NCI-H2107 treated with DMSO at 0.1 percent for 48 hours (cell line): ENCODE data around the gene PTK7.

Source experiments
- DNase-seq: peaks from one replicate; lab custom pipeline; 2025; ENCODE audit not compliant: unreplicated experiment; lab: John Stamatoyannopoulos, UW

Gene PTK7

DNA sequence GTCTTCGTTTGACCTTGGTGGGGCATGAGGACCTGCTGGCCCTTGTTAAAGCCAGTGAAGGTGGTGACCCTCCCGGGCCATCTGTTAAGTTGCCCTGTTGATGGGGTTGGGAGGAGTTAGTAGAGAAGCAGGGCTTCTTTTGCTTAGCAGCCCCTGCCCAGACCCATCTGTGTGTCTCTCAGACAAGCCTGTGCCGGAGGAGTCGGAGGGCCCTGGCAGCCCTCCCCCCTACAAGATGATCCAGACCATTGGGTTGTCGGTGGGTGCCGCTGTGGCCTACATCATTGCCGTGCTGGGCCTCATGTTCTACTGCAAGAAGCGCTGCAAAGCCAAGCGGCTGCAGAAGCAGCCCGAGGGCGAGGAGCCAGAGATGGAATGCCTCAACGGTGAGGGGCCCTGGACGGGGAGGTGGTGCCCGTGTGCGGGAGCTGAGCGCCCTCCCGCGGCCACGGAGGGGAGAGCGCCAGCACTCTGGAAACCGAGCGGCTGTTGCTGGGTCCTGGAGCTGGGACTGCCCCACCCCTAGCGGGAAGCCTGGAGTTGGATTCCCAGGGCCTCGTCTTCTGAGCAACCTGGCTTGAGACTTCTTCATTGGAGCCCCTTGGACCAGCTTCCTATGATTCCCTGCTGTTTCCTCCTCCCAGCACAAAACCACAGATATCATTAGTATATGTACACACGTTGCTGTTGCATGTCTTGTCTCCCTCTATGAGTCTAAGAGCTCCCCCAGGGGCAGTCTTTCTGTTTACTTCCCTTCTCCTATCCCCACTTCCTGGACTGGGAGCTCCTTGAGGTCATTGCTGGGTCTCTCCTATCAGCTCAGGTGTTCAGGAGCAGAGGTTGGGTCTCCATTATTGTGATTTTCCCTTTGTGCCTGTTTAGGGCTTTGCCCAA is 67.4 kb downstream of the PTK7 start:
- peak; percentile 31 for DNase-seq

DNA sequence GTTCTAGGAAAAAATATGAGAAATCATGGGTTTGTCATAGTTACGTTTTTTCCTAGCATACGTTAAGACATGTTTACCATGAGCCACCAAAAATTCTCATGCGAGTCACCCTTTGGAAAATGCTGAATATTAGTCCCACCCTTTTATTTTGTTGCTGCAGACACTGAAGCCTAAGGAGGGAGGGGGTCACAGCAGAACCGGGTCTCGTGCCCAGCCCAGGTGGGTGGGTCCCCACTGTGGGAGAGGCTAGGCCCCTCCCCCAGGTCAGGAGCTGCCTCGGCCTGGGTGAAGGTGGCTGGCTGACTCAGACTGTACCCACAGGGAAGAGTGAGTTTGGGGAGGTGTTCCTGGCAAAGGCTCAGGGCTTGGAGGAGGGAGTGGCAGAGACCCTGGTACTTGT is 68.8 kb downstream of the PTK7 start:
- DNase-seq, result no peak

DNA sequence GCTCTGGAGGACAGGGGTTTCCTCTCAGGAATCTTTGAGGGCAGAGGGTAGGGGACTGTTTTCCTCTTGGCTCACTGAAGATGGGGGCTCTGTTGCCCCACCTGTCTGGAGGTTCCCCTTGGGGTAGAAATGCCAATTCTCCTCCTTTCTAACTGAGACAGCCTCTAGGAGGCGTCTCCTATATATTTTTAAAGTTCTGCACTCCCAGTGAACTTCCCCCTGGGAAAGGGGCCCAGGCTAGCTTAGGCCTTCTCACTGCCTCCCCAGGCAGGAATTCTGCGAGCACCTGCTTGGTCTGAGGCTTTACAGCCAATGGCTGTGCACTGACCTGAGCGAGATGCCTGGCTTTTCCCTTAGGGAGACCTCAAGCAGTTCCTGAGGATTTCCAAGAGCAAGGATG is 70.1 kb downstream of the PTK7 start:
- no peak for DNase-seq

DNA sequence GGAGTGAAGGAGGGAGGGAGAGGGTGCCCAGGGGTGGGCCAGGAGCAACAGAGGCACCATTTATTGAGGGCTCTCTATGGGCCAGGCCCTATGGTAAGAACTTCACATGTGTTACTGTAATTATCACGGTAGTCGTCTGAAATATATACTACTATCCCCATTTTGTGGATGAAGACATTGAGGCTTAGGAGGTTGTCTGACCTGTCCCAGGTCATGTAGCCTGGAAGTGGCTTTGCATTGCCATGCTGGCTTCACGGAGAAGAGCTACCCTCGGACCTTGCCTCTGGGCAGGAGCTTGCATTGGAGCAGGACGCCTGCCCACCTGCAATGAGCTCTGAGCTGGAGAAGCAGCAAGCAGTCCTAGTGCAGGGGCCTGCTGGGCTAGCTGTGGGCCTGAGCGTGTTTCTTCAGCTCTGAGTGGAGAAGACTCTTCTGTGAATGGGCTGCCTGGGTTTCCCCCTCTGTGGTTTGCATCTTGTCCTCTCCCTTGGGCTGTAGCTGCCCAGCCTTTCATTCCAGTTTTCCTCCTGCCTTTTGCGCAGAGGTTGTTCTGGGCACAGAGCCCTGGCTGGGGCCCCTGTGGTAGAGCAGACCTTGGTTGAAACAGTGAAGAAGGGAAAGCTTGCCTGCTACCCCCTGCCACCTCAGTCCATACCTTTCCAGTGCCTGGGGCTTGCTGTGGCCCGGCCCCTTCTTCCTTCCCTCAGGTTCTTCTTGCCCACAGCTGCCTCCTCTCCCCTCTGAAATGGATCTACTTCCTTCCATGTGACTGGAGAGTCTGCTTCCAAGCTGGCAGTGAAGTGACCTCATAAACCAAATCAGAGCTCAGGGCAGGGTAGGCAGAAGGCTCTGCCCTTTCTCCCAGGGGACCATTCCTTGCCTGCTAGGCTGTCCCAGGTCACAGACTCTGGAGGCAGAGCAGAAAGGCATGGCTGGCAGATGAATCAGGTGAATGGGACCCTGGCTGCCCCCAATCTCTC is 70.9 kb downstream of the PTK7 start:
- no peak for DNase-seq

DNA sequence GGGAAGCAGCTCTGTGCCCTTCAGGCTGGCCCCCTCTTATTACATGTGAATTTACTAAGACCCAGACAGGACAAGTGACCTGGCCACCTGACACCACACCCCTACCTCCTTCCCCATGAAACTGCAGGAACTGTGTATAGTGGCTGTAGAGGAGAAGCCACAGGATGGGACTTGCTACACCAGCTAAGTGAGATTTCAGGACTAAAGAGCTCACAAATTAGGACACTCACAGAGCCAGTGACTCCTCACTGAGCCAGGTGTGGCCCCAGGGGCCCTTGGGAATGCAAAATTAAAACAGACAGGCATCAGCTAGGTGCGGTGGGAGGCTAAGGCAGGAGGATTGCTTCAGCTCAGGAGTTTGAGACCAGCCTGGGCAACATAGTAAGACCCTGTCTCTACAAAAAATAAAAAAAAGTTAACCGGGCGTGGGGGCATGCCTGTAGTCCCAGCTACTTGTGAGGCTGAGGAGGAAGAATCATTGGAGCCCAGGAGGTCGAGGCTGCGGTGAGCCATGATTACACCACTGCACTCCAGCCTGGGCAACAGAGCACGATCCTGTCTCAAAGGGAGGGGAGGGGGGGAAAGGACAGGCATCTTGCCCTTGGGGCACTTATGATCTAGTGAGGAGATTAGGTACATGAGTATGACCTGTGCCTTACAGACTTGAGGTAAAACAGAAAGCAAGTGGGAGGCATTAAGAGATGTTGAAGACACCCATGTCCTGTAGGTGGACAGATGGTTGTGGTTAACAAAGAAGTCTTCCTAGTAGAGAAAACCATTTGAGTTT is 71.8 kb downstream of the PTK7 start:
- DNase-seq, result no peak

DNA sequence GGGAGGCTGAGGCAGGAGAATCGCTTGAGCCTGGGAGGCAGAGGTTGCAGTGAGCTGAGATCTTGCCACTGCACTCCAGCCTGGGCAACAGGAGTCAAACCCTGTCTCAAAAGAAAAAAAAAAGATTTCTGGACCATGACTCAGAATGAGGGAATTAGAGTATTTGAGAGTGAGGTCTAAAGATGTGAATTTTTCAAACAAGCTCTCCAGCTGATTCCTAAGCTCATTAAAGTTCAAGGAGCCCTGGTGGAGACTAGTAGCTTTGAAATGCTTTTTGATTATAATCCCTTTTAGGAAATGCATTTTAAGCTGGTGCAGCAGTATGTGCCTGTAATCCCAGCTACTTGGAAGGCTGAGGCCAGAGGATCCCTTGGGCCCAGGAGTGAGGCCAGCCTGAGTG is 73.2 kb downstream of the PTK7 start:
- DNase-seq, result no peak

DNA sequence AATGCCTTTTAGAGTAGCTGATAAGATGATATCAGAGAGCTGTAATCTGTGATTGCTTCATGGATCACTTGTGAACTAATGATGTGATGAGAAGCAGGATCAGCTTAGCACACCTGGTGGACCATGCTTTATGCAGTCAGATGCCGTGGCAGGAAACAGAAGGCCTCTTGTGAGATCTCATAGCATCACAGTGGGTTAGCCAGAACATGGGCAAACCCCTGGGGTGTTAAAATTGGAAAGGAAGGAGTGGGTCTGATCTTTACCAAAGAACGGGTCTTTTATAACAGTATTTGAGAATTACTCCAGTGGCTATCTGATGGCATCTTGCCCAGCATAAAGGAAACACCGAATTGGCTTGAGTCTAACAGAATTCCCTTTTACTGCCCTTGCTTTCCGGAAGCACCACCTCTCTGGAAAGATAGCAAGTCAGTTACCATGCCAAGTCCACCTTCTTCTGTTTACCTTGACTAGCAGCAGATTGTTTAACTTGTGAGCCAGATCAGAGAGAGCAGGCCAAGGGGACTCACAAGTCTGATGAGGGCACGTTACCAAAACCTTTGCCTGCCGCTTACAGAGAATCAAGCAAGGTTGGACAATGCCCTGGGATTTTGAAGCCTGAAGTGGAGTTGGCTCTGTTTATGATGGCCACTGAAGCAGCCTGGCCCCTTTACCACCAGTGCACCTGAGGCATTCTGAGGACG is 74.1 kb downstream of the PTK7 start:
- DNase-seq, result no peak

DNA sequence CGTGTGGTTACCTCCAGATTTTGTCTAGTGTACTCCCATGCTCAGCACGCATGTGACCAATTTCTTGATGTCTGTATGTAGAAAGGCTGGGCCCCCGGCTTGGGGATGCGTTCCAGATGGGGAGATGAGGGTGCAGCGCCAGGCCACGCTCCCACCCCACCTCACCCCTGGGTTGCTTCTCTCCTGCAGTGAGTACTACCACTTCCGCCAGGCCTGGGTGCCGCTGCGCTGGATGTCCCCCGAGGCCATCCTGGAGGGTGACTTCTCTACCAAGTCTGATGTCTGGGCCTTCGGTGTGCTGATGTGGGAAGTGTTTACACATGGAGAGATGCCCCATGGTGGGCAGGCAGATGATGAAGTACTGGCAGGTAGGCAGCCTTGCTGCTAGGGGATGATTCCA is 83.5 kb downstream of the PTK7 start:
- DNase-seq, result no peak

DNA sequence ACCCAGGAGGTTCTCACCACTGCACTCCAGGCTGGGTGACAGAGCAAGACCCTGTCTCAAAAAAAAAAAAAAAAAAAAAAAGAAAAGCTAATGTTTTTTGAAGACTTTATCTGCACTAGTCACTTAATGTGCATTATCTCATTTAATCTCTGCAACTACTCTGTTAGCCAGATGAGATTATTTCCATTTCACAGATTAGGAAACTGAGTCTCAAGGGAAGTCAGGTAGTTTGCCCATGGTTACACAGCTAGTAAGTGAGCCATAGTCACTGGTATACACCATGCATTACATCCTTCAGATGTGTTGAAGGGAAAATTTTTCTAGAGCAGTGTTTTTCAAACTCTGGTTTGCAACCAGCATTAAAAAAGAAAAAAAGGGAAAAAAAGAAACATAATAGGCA is 87.8 kb downstream of the PTK7 start:
- no peak for DNase-seq

DNA sequence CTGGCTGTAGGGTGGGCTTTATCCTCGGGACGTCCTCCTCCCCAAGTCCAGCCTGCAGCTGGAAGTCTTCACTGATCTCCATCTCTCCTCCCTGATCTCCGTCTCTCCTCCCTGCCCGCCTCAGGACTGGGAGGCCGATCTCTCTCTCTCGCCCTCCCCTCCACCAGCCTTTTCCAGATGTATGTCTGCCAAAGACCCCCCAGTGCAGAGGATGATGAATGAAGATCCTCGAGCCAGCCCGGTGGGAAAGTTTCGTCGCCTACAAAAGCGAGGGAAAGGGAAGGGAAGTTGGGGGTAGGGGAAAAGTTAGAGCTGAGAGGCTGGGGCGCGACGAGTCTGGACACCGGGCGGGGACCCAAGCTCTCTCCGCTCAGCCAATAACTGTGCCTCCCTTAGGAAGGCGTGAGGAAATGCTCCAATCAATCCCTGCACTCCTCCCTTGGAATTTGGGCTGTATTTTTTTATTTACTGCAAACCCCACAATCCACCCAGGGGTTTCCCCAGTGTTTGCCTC is 94.4 kb downstream of the PTK7 start:
- no peak for DNase-seq

DNA sequence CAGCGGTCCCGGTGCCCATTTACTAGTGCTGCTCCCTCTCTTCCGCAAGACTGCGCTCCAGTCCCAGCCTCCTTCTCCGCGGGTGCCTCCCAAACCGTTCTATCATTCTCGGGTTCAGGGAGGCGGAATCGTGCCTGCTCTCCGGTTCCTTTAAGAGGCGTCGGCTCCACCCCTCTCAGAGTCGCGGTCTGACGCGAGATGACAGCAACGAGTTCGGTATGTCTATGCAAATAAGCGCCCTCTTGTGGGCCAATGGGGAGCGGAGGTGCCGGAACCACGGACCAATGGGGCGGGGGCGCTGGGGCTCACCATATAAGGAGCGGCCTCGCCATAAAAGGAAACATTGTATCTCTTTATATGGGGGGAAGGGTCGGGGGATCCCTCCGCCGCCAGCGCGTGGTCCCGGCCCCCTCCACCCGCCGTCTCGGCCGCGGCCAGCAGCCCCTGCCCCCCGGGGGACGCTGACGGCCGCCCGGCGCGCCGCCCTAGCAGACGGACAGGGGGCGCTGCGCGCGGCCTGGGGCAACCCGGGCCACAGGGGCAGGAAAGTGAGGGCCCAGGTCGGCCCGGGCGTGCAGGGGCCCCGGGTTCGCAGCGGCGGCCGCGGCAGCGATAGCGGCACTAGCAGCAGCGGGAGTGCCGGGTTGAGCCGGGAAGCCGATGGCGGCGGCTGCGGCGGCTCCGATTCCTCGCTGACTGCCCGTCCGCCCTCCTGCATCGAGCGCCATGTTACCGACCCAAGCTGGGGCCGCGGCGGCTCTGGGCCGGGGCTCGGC is 95.0 kb downstream of the PTK7 start, which contains the start of gene SRF:
TSS of gene SRF (plus strand) at position 339 of the 776 bp plus-strand sequence. CDS start at position 727, 388 bp downstream.
- peak; percentile 91 for DNase-seq

DNA sequence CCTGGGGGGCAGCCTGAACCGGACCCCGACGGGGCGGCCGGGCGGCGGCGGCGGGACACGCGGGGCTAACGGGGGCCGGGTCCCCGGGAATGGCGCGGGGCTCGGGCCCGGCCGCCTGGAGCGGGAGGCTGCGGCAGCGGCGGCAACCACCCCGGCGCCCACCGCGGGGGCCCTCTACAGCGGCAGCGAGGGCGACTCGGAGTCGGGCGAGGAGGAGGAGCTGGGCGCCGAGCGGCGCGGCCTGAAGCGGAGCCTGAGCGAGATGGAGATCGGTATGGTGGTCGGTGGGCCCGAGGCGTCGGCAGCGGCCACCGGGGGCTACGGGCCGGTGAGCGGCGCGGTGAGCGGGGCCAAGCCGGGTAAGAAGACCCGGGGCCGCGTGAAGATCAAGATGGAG is 95.6 kb downstream of the PTK7 start:
- DNase-seq, result no peak

DNA sequence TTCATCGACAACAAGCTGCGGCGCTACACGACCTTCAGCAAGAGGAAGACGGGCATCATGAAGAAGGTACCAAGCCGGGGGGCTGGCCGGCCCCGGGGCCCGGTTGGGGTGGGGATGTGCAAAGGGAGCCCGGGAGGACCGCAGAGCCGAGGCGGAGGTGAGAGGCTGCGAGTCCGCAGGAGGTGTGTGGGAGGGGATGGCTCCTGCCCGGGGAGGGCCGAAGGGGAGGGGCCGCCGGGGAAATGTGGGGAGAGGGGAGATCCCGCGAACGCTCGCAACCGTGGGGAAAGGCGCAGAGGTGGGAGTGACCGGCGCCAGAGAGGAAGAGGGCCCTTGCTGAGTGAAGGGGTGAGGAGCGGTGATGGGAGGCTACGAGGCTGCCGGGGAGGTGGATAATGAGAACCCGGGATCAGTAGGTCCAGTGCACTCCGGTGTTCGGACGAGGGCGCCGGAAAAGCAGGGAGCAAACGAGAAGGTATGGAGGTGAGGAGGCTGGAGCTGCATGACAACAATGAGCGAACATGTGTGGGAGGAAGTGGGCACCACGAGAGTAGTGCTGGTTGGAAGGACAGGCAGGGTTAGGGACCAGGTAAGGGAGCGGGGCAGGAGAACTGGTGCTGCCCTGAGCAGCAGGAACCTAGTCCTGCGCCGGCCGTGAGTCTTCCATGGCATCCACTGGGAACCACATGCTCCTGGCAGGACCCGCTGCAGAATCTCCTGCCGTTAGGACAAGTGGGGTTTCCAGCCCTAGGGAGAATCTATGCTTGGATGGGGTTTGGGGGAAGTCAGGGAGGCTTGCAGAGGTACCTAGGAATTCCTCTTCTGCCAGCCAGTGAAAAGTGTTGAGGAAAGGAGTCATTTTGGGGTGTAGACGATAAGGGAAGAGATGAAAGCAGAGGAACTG is 96.2 kb downstream of the PTK7 start:
- DNase-seq, result no peak

DNA sequence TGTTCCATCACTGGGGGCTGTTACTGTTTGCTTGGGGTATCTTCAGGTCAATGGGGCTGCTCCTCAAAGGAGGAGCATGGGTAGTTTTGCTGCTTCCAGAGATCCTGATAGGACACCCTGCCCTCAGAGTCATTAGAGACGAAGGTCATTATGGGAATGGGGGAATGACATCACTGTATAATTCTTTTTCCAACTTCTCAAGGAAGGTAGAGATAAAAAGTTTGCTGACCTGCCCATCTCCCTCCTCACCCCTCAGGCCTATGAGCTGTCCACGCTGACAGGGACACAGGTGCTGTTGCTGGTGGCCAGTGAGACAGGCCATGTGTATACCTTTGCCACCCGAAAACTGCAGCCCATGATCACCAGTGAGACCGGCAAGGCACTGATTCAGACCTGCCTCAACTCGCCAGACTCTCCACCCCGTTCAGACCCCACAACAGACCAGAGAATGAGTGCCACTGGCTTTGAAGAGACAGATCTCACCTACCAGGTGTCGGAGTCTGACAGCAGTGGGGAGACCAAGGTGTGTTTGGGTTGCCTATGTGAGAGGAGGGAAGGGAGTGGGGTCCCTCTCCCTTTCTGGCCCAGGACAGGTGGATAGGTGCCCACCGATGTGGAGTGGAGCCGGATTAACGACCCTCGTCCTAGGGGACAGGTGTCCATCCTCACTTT is 97.6 kb downstream of the PTK7 start:
- DNase-seq, result no peak

DNA sequence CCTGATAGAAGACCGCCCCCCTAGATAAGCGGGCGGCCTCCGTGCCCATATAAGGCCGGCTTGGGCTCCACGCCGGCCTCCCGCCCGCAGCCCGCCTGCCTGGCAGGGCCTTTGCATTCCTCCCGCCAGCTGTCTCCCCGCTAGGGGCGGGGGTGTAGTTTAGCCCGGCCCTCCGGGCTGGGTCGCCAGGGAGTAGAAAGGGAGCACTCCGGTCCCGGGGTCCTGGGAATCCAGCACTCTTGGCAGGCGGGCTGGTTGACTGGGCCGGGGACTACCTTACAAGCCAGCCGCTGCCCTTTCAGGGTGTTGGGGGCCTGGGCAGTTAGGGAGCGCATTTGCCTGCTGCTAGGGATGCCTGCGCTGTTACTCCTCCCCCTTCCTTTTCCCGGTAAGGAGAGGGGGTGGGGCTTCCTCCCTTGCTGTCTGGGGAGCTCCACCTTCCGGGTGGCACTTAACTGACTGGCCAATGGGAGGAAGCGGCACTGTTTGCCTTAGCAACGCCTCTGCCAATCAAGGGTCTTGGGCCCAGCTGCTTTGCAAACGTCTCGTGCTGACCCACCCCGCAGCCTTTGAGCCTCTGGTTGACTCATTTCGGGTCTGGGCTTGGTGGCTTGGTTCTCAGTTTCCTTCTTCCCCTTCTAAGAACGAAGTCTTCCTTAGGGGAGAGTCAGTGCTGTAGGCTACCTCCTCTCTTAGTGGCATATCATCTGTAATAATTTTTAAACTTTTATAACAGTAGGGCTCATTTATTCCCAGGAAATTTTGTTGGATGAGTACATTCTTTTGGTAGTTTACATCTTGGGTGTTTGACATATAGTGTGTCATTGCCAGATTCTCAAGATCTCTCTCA is 98.4 kb downstream of the PTK7 start:
- peak; percentile 47 for DNase-seq

DNA sequence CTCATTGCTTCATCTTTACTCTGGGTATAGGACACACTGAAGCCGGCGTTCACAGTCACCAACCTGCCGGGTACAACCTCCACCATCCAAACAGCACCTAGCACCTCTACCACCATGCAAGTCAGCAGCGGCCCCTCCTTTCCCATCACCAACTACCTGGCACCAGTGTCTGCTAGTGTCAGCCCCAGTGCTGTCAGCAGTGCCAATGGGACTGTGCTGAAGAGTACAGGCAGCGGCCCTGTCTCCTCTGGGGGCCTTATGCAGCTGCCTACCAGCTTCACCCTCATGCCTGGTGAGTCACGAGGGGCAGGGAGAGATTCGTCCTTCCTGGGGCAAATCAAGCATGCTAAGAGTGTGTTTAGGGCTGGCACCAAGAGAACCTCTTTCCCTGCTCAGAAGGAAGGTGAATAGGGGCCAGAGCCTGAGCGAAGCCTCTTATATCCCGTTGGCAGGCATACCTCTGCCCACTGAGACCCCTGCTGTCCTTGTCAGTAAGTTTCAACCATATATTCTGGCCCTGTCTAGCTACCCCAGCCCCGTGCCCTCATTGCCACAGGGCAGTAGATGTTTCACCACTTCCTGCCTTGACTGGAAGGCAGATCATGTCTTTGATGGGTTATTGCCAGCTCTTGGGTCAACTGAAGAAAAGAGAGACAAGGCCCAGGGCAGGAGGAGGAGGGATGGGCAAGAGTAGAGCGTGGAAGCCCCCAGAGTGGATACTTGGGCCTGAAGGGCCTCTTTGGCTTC is 99.7 kb downstream of the PTK7 start:
- no peak for DNase-seq
